ENCODE data around the gene NCKAP5.

- TF ChIP-seq CTCF (IDR thresholded peaks at IDR 0.05) (no peak), POLR2A (IDR thresholded peaks at IDR 0.05) (no peak)
Measured at GRCh38 chr2:133504566-133505505, 63.4 kb downstream of the NCKAP5 start.
